Lung (tissue), 12 donors: ENCODE data around the gene OGFRL1. TPM values are rescaled to one million over a fixed set of nuclear protein-coding genes. Genes with fewer than 3 reads are reported as not detected.
A peak's percentile ranks its signal among the peaks of the same experiment; 100 is the strongest.

Source experiments
- ATAC-seq: fragments of 200-7000 bp; cut with Tn5 transposase; one replicate; pipeline ENCODE4 v1.9.1; 2020; ENCODE audit warnings: moderate number of reproducible peaks; ENCODE audit not compliant: insufficient read depth, low FRiP score
- DNase-seq, 3 donors: peaks; one replicate each; pipeline ENCODE4 v3.0.0-alpha.2; 2013 to 2017
- H3K27ac ChIP-seq, 2 donors: one replicate each; pipeline ENCODE4 v1.5.1; 2013; ENCODE audit warnings: mild to moderate bottlenecking in 2 of 2, moderate library complexity in 2 of 2, control low read depth in 1 of 2, inconsistent platforms in 1 of 2, low read depth in 1 of 2, low read length in 1 of 2
- H3K27me3 ChIP-seq, 3 donors: one replicate each; pipeline ENCODE4 v1.5.1; 2013; ENCODE audit warnings: low read length in 2 of 3; ENCODE audit not compliant: control insufficient read depth in 3 of 3, insufficient read depth in 3 of 3
- H3K36me3 ChIP-seq, 4 donors: one replicate each; pipeline ENCODE4 v1.5.1; 2013; ENCODE audit warnings: low read length in 4 of 4, mild to moderate bottlenecking in 1 of 4, moderate library complexity in 1 of 4; ENCODE audit not compliant: control insufficient read depth in 4 of 4, insufficient read depth in 4 of 4
- H3K4me1 ChIP-seq, 5 donors: one replicate each; pipeline ENCODE4 v1.5.1; 2013; ENCODE audit warnings: low read length in 5 of 5, mild to moderate bottlenecking in 2 of 5, moderate library complexity in 1 of 5; ENCODE audit not compliant: control insufficient read depth in 5 of 5, insufficient read depth in 5 of 5
- H3K4me3 ChIP-seq: one replicate; pipeline ENCODE4 v1.5.1; 2013; ENCODE audit warnings: mild to moderate bottlenecking, control low read depth, moderate library complexity
- H3K9ac ChIP-seq, 2 donors: one replicate each; pipeline ENCODE4 v1.5.1; 2013; ENCODE audit warnings: low read length in 2 of 2, control low read depth in 1 of 2; ENCODE audit not compliant: insufficient read depth in 1 of 2
- H3K9me3 ChIP-seq, 4 donors: one replicate each; pipeline ENCODE4 v1.5.1; 2013; ENCODE audit warnings: low read length in 3 of 4, mild to moderate bottlenecking in 1 of 4, moderate library complexity in 1 of 4; ENCODE audit not compliant: control insufficient read depth in 4 of 4, insufficient read depth in 3 of 4
- WGBS, 2 donors: extraction: QIAGEN DNeasy Blood & Tissue Kit; methylation state at CpG; one replicate each; pipeline ENCODE4 v1.1.7; 2013; 5-methylcytosine and 5-hydroxymethylcytosine counted together
- polyA plus RNA-seq, 2 donors: library from polyadenylated mRNA; stranded (reverse); fragments of 200-250 nt; gene quantifications; one replicate each; pipeline ENCODE4 v1.2.1, GENCODE V29; 2013
- total RNA-seq, 2 donors: library from RNA; depleted of rRNA in 1 of 2; stranded (reverse); fragments of >200 nt in 1 of 2; gene quantifications; one replicate each; pipeline ENCODE4 v1.2.1, GENCODE V29; 2014 to 2021
- TF ChIP-seq, protein P1 (sequence below): IDR thresholded peaks from 2 replicates; pipeline ENCODE4 v1.5.1; 2012; ENCODE audit warnings: mild to moderate bottlenecking; ENCODE audit errors: control extremely low read depth, extremely low read depth
- donor health status: control.
- donor health status: control.
- donor health status: Bipolar disorder and iron deficiency.
- donor health status: healthy.
- donor health status: DM: yes; HTN: yes; CAD: no.

Gene OGFRL1
- total and polyA plus RNA-seq, 4 donors: 6.7 to 24.0 (median 14.6) TPM

DNA sequence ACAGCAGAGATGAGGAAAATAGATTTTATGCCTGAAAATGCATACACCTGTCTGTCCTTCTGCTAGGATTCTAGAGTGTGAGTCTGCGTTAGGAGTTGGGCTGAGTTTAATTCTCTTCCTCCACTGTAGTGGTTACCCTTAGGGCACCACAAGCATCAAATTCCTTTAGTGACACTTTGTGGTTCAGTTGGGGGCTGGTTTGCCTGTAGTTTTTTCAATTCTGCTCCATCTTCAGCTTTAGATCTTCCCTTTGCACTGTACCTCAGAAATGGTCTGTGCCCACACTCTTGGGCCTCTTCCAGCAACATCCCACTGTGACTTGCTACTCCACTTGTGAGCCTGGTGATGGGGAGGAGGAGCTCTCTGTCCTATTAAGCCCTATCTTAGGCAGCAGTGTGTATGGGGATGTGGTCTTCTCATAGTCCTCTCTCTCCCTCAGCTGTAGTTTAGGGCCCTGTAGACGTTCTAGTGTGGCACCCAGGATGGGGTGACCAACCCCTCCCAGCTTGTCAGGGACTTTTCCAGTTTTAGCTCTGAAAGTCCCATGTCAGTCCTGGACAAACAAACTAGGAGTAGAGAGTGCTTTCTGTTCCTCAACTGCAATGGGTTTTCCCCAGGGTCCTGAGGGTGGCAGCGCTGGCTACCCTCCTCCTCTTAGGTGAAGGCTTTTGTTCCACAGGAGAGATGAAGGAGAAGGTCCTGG is 19.7 kb upstream of the OGFRL1 start:
- no peaks in the 10 kb centered on the region for H3K27me3 ChIP-seq
- no peak overlapping the region for H3K9ac ChIP-seq
- H3K9me3 ChIP-seq: peaks cover 0 to 8% (median 1%) of the 10 kb centered on the region in 4 donors
- TF ChIP-seq, protein P1, sequence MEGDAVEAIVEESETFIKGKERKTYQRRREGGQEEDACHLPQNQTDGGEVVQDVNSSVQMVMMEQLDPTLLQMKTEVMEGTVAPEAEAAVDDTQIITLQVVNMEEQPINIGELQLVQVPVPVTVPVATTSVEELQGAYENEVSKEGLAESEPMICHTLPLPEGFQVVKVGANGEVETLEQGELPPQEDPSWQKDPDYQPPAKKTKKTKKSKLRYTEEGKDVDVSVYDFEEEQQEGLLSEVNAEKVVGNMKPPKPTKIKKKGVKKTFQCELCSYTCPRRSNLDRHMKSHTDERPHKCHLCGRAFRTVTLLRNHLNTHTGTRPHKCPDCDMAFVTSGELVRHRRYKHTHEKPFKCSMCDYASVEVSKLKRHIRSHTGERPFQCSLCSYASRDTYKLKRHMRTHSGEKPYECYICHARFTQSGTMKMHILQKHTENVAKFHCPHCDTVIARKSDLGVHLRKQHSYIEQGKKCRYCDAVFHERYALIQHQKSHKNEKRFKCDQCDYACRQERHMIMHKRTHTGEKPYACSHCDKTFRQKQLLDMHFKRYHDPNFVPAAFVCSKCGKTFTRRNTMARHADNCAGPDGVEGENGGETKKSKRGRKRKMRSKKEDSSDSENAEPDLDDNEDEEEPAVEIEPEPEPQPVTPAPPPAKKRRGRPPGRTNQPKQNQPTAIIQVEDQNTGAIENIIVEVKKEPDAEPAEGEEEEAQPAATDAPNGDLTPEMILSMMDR: no peak
- H3K4me3 ChIP-seq: no peak overlapping the region
- 58 to 67% methylated on average over 3 of the region's 3 CpGs for whole genome bisulfite sequencing, 2 donors
- ATAC-seq (no peak), DNase-seq (no peak)
- H3K27ac ChIP-seq: no peak overlapping the region
- H3K4me1 ChIP-seq: no peaks in the 10 kb centered on the region
- H3K36me3 ChIP-seq: no peaks in the 10 kb centered on the region

DNA sequence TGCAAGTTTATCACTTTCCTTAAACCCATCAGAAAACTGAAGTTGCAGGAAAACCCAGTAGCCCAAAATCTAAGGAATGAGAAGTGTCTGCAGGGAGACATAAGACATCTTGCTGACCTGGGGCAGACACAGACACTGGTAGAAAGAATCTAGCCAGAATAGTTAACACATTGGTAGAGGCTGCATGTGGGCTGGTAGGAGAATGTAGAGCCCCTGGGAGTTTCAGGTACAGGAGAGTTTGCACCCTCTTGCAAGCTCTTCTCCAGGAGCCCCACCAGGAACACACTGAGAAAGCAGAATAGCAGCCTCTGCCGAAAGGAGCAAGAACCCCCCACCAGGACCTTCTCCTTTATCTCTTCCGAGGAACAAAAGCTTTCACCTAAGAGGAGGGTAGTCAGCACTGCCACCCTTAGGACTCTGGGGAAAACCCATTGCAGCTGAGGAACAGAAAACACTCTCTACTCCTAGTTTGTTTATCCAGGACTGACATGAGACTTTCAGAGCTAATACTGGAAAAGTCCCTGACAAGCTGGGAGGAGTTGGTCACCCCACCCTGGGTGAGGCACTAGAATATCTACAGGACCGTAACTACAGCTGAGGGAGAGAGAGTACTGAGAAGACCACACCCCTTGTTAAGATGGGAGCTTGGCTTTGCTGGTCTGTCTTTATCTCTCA is 10.5 kb upstream of the OGFRL1 start:
- Histone ChIP-seq H3K4me1 (no peaks in the 10 kb centered on the region), H3K27ac (peak overlapping the region in 1 of 2 donors; percentile 27), H3K27me3 (no peaks in the 10 kb centered on the region), H3K9me3 (no peaks in the 10 kb centered on the region), H3K9ac (no peak overlapping the region), H3K36me3 (no peaks in the 10 kb centered on the region), H3K4me3 (no peak overlapping the region)
- 63 to 67% methylated on average over 3 of the region's 3 CpGs for WGBS, 2 donors
- DNase-seq: no peak
- ATAC-seq: no peak
- TF ChIP-seq, protein P1: no peak

DNA sequence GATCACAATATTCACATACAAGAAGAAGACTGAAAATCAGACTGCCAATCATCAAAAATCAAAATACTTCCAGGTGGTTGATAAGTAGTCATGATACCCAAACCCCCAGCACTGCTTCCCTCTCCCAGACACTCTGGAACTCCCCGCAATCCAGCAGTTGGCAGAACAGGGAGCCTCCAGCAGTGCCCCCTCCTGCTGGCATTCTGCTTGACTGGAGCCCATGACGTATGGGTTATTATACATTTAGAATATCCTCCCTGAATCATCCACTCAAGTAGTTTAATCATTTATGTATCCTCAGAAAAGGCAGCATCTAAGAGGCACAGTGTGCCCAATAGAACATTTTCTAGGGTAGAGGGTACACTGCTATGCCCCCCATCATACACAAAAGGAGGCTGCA is 9.3 kb upstream of the OGFRL1 start:
- Histone ChIP-seq H3K4me1 (no peaks in the 10 kb centered on the region), H3K27ac (no peak overlapping the region), H3K4me3 (no peak overlapping the region), H3K9ac (no peak overlapping the region), H3K9me3 (no peaks in the 10 kb centered on the region), H3K27me3 (no peaks in the 10 kb centered on the region), H3K36me3 (no peaks in the 10 kb centered on the region)
- DNase-seq (no peak), ATAC-seq (no peak)
- 88 to 92% methylated on average over 2 of the region's 2 CpGs for WGBS, 2 donors
- TF ChIP-seq, protein P1: no peak
